Measurements from ENCODE around the gene ITPKB. TPM values are rescaled to one million over a fixed set of nuclear protein-coding genes. Genes with fewer than 3 reads are reported as not detected.

The ITPKB gene
- total RNA-seq, 6 experiments from 2014 or later = 1.7 to 3.0 (median 2.2) TPM

DNA sequence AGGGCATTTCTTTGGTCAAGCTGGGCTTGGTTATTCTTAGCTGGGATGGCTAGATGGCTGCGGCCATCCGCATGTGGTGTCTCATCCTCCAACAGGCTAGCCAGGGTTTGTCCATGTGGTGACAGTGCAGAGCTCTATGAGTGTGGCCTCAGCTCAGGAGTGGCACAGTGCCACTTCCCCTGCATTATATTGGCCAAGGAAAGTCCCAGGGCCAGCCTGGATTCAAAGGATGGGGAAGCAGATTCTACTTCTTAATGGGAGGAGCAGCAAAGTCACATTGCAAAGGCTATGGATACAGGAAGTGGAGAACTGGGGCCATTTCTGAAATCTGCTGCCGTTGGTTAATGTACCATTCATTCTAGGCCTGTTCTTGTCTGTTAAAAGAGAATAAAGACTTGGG lies 156.1 kb downstream of the ITPKB start:
- no peak for DNase-seq
- H3K4me3 Mint-ChIP-seq = no peak overlapping the region
- TF ChIP-seq, protein P1, sequence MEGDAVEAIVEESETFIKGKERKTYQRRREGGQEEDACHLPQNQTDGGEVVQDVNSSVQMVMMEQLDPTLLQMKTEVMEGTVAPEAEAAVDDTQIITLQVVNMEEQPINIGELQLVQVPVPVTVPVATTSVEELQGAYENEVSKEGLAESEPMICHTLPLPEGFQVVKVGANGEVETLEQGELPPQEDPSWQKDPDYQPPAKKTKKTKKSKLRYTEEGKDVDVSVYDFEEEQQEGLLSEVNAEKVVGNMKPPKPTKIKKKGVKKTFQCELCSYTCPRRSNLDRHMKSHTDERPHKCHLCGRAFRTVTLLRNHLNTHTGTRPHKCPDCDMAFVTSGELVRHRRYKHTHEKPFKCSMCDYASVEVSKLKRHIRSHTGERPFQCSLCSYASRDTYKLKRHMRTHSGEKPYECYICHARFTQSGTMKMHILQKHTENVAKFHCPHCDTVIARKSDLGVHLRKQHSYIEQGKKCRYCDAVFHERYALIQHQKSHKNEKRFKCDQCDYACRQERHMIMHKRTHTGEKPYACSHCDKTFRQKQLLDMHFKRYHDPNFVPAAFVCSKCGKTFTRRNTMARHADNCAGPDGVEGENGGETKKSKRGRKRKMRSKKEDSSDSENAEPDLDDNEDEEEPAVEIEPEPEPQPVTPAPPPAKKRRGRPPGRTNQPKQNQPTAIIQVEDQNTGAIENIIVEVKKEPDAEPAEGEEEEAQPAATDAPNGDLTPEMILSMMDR (IDR thresholded peaks at IDR 0.05) = no peak
- no peak overlapping the region for H3K27ac Mint-ChIP-seq
- H3K9me3 Mint-ChIP-seq = no peaks in the 10 kb centered on the region; the same call in 1 of the 2 replicates
- H3K27me3 Mint-ChIP-seq (ENCODE audit: insufficient read depth) = peaks cover 33% of the 10 kb centered on the region
- H3K36me3 Mint-ChIP-seq (ENCODE audit: low read depth) = no peaks in the 10 kb centered on the region
- no peaks in the 10 kb centered on the region for H3K4me1 Mint-ChIP-seq (ENCODE audit: low read depth)

Other genes starting within 250 kb of the ITPKB start
- not detected for gene STUM, start 190.5 kb downstream of the ITPKB start, total RNA-seq (2021; fragmentation: NEBNext Ultra II Directional; extraction: Animal tissue kit (Norgen Biotek cat#: 25700))
- 10 to 100 TPM; 11.0 to 17.4 (median 13.4) TPM for gene PSEN2, start 131.3 kb upstream of the ITPKB start, total RNA-seq (2021; fragmentation: NEBNext Ultra II Directional; extraction: Animal tissue kit (Norgen Biotek cat#: 25700))
- 1 to 10 TPM; 4.1 to 8.1 (median 4.9) TPM for gene COQ8A, start 201.0 kb upstream of the ITPKB start, total RNA-seq (2021; fragmentation: NEBNext Ultra II Directional; extraction: Animal tissue kit (Norgen Biotek cat#: 25700))